GM19043 (cell line): ENCODE results near the gene SLC9A9.
A peak's percentile ranks its signal among the peaks of the same experiment; 100 is the strongest.
"Not testable (repeated sequence)": the region's sequence is repeated elsewhere in the genome, so short reads cannot be mapped to it uniquely, and the experiment has no call there.

Source experiments
- ATAC-seq: cut with Tn5 transposase; IDR thresholded peaks from one replicate; pipeline ENCODE4 v1.9.1; 2021; ENCODE audit warnings: low read depth; ENCODE audit not compliant: unreplicated experiment

The SLC9A9 gene

DNA sequence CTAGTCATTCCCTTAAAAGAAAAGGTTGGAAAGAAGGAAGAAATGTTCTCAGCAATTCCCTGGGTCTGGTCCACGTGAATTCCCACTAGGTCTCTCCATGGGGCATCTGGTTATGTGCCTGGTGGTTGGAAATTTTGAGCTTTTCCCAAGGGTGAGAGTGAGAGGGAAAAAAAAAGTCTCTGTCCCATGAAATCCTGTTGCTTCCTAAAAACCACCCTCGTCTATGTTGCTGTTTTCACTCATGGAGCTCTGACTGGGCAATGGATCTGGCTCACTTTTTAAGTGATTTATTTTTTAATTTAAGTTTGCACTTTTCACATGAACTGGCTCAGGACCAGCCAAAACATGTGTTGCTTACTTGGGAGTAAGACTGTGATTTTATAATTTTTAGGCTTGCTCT lies 538.6 kb downstream of the SLC9A9 start:
- ATAC-seq, result no peak

DNA sequence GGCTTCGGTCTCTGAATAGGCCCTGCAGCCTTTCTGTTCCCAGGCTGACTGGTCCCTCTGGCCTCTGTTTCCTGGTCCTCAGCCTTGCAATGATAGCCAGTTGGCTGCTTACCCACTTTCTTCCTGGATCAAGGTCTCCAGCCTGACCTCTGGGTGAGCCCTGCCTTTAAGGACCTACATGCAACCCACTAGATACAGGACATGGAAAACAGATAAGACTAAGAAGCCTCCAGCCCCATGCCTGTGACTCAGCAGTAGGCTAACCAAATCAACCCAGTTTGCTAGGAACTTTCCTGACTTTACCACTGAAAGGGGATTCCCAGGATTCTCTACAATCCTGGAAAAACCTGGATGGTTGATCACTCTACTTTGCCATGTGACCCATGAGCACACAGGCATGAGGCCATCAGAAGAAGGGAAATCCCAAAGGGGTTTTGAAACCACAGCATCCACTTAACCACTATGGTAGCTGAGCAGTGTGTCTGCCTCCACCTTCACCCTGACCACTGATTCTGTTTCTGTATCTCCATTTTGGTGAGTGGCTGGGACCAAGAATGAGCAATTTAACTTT lies 540.6 kb downstream of the SLC9A9 start:
- ATAC-seq, result no peak

DNA sequence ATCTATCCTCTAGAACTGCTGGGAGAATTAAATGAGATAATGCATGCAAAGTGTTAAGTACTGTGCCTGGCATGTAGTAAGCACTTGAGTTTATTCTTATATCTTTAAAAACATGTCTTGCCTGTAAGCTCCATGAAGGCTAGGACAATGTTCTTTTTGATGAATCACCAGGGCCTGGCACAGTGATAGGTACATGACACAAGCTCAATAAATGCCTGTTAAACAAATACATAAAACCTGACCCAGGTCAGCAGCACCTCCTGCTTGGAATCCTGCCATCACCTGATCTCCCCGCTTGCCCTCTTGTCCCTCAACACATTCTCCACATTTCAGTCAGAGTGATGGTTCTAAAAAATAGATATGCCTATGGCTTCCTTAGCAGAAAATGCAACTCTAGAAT lies 541.9 kb downstream of the SLC9A9 start:
- no peak for ATAC-seq

DNA sequence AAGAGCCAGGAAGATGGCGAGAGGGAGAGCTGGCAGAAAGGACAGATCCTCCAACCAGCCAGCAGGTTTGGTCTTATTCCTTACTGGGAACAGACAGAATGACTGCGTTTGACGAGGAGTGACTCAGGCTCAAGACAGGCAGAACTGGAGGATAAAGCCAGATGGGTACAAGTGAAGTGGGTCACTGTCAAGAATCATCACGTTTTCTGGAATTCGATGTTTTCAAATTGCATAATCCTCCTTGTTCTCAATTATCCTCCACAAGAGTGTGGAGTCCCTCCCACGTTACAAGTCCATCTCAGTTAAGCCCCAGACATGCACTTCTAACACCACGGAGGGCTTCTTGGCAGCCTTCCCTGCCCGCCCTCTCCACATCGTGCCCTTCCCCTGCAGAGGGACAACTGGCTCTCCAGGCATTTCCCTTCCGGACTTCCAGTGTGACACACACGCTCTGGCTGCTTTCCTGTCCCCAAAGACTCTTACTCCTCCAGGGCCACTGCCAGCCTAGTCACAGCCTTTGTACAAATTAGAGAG lies 545.6 kb downstream of the SLC9A9 start:
- ATAC-seq, result no peak

DNA sequence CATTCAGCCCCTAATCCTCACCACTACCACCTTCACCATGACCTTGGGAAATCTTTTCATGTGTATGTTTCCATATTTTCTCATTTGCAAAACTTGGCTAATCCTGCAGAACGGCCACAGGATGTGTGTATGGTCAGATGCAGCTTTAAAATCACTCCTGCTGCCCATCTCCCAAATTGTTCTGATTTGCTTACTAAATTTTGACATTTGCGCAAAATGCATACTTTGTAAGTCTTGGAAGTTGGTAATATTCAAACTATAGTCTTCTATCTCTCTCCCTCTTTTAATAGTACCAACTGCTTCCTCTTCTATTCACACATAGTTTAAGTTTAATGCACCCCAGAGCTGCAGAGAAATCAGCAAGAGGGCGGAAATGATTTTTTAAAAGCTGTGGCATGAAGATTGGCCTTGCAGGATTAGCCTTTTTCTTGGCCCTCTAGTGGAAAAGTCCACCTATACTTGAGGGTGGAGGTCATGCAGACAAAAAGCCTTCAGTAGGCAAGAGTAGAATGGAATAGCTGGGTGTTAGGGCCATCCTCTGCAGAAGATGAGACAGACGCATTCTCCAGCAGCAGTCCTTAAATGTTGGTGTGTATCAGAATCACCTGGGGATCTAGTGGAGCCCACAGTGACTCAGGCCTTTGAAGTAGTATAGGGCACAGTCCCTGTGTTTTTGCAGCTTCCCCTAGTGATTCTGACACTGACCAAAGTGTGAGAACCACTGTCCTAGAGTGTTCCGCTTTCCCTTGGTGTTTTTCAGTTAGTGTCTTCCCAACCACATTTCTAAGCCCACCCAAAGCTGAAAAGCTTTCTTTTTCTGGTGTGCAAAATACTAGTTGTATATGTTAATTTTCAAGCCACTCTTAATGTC lies 547.0 kb downstream of the SLC9A9 start:
- ATAC-seq, result no peak

DNA sequence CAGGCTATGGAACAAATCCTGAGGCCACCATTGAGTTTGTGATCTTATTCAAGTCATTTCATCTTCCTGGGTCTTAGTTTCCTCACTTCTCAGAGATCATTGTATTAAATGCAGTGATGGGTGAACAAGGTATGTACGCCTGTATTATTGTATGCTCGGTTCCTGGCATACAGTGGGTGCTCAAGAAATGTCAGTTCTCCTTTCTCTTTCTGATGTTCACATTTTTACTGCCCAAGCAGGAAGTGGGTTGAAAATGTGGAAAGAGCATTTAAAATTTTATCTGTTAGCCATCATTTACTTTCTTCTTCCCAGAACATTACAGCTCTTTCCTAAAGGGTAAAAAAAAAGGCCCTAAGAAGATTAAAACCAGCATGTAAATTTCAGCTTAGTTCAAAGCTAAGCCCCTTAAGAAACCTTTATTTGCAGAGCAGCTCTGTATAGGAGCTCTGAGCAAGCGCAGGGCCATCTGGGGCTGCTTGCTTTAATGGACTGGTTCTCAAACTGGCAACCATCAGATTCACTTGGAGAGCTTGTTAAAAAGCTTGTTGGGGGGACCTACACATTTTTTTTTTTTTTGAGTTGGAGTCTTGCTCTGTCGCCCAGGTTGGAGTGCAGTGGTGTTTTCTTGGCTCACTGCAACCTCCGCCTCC lies 549.3 kb downstream of the SLC9A9 start:
- ATAC-seq, result no peak

DNA sequence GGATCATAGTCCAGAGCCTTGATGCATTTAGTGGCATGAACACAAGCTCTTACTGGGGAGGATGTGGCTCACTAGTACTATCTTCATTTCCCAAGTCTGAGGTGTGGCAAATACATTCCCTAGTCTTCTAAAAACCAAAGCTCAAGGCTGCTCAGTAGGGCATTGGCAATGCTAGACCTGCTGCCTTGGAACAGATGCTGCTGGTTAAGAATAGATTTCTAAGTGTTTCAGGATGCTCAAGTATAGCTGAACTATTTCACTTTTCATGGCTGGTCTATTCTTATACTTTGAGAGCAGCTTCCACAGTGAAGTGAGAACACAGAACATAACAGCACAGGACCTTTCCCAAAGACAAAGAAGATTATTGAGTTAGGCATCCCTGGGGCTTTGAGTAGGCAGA lies 549.9 kb downstream of the SLC9A9 start:
- ATAC-seq, result no peak

DNA sequence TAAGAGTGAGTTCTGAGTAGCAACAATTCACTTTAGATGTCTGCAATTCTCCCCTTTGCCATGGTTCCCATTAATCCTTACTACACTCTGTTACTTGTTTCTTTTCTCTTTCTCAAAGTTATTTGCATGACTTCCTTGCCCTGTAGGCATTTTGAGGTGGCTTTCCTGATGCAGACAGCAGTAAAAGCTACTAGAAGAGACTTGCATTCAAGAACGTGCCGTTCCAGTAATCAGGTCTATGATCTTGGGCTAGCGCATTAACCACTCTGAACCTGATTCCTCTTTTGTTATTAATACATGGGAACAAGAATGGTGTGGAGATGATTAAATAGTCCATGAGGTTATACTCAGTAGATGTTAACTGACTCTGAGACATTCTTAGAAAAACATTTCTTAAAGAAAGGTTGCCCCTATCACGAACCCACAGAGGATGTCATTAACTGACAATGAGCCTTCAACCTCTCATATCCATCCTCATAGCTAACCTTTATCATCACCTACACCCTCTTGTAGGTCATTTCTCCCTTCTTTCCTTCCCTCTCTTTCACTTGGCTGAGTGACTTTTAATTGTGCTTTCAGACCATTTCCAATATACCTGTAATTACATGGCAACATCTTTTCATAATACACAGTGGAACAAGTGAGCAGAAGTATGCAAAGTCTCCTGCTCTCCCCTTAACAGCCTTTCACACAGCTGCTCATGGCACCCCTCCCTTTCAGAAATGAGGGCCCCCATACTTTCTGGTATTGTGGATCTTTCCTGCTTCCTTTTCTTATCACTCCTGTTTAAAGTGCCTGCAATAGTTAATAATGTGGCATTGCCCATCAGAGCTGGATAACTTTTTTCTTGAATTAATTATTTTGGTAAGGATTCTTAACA lies 552.8 kb downstream of the SLC9A9 start:
- no peak for ATAC-seq

DNA sequence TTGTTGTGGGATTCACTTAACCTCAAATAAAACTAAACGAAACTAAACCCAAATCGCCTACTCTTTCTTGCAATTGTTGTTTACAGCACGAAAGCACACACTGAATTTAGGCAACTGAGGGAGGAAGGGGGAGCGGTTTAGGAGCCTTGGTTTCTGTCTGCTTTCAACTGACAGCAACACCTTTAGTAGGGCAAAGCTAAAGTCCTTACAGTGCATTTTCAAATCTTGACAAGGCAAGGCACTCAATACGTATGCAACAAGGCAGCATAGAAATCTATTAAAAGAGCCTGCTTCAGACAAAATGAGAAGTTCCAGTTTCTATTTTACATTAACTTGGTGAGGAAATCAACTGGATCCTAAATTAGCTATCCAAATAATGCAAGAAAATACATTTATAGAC lies 554.1 kb downstream of the SLC9A9 start:
- ATAC-seq, result no peak

DNA sequence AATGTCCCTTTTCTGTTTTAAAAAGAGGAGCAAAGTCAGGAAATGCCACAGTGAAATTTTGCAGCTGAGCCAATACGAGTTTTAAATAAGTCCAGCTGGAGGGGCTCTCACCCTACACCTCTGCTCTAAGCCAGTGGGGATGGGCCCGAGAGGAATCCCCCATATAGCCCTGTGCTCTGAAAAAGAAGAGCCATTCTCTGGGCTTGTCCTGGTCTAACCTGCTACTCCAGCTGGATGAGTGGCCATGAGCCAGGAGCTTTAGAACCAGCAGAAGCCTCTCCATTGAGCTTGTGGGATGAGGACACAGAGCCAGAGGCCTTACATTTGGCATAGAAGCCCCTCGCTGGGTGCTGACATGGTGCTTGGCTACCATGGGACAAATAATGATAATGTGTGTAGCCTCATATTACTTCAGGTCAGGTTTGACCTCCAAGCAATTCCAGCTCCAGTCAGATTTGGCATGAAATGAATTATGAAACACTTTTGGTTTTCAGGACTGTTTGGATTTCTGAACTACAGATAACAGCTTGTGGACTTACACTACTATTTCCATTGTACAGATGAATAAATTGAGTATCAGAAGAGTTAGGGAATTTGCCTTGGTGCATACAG lies 556.3 kb downstream of the SLC9A9 start:
- no peak for ATAC-seq

DNA sequence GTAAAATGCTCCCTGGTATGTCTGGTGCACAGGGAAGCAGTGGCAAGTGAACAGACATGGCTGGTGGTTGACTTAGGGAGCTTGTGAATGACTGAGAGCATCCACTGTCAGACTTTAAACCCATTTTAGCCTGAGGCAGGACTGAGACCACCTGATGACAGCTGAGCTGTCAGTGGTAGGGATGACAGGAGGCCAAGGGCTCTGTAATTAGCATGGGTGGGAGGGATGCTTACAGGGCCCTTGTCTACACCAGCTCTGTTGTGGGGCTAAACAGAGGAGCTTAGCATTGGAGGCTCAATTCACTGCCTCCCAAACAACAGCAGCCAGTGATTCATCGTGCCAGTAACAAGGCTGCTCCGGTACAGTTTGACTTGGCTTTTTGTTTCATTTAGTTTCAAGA lies 559.3 kb downstream of the SLC9A9 start:
- no peak for ATAC-seq

DNA sequence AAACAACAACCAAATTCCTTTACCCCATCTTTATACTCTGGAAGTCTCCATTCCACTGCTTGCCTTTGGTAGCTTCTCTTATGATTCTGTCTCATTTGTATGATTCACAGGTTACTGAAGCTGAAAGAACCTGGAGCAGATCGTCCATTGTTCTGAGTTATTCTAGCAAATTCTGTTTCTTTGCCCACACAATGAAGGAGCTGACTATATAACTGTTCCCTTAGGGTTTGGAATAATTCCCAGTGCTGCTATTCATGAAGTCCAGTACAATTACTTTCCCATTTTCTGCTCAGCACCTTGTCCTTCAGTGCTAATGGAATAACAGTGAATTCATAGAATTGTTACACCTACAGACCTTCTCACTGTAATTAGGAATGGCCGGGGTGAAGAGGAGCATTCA lies 560.9 kb downstream of the SLC9A9 start:
- ATAC-seq, result no peak

DNA sequence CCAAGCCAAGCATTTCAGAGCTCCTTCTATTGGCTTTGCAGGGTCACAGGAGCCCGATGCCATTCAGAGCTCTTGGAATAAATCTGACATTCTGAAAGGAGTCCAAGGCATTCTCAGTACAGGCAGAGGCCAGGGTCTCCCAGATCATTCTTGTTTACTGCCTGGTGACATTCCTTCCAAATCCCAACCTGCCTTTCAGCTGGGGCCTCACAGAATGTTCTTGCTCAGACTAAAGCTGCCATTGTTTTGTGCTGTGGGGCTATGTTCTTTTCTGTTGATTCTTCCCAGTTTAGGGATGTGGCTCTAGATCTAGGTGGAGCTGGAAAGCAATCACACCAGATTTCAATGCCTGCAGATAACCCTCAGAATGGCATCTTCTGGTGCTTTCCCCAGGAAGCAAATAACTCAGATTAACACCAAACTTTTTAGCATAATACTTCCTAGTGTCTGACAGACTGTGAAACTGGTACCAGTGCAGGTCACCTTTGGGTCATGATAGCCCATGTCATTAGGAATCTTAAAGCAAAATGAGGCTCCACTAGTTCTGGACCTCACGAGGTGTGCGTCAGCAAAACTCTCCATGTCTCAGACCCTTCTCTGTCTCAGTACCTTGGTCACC lies 561.8 kb downstream of the SLC9A9 start:
- no peak for ATAC-seq

DNA sequence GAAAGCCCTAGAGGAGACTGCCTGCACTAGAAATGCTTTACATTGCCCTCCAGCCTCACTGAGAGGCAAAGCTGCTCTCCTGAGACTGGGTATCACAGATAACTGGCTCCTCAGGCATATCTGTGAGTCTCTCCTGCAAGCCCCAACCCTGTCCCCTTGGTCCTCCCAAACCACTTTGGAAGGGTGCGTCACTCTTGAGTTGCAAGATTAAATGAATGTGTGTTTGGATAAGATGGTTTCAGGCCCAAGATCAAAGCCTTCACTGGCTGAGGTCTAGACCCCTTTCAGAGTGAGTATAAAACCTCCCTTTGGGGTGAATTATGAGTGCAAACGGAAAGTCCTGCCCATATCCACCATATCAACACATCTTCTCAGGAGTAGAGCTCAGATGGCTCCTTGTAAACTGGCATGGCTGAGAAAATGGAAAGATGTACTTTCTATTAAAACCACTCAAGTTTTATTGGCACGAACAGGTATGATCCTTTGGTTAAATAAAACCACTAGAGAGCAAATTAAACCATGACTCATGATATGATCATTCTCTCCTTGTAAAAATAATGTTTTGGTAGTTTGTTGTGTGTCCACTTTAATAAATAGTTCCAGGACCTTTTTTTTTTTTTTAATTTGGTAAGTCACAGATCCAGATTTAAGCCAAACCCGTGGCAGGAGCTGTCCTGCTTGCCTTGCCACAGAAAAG lies 564.7 kb downstream of the SLC9A9 start:
- ATAC-seq, result no peak

DNA sequence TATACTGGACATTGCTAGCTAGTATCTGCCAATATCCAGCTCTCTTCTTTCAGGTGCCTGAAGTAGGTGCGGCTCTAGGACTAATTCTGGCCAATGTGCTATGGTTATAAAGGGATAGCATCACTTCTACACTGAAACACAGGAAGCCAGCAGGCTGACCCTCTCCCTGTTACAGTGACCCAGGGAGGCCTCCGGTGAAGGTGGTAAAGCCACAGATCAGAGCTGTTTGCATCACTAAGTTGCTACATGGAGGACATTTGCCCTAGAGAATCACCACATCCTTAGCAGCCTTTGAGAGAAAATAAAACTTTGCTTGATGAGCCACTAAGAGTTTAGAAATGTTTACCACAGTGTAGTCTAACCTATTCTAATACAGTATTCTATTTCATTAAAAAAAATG lies 567.3 kb downstream of the SLC9A9 start:
- ATAC-seq, result no peak

DNA sequence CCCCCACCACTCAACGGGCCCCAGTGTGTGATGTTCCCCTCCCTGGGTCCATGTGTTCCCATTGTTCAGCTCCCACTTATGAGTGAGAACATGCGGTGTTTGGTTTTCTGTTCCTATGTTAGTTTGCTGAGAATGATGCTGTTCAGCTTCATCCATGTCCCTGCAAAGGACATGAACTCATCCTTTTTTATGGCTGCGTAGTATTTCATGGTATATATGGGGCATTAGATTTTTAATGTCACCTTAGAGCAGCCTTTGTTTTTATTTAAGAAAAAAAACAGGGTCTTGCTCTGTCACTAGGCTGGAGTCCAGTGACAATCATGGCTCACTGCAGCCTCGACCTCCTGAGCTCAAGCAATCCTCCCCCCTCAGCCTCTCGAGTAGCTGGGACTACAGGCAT lies 568.7 kb downstream of the SLC9A9 start:
- ATAC-seq, result not testable (repeated sequence)

DNA sequence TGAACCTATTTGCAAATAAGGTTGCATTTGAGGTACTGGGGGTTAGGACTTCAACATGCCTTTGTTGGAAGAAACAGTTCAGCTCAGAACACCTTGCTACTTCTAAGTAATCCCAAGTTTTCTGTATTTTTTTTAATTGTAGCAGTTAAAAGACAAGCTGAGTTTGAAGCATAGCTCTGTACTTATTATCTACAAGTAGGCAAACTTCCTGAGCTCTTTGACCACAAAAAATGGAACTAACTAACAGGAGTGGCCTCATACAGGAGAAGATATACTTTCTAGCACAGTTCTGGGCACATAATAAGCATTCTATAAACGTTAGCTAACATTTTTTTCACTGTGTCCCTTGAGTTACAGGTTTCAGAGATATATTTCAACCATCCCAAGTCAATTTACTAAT lies 569.5 kb downstream of the SLC9A9 start:
- ATAC-seq, result no peak

DNA sequence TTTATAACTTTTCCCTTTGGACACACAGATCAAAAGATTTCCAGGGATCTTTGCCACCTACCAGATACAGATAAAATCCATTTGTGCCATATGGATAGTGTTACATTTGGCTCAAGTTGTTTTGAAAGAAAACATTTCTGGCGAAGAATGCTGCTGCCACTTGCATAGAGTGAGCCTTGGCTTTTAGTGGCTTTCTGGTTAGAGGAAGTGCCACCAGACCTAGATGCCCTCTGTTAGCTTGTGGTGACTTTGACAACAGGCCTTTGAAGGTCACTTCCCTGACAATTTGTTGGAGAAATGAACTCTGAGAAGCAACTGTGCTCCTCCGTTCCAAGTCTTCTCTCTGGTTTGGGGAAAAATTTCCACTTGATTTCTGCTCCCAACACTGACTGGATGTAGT lies 570.7 kb downstream of the SLC9A9 start:
- ATAC-seq, result no peak

DNA sequence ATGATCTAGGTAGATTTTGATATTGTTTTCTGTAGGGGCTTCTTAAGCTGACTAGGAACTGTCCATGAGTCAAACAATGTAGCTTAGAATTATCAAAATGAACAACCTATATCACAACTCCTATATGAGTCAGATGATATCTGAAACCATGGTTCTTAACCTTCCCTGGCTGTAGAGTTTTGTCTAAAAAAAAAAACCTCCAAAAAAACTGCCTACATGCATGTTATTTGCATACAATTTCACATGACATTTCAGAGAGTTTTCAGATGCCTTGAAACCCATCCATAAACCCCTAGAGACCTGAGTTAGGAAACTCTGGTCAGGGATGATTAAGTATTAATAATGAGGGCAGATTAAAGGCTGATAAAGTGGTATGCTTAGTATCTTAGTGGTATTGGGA lies 571.7 kb downstream of the SLC9A9 start:
- ATAC-seq, result peak; percentile 58
